Fibroblast of lung (primary cell): ENCODE data around the gene ZNF771. TPM values are rescaled to one million over a fixed set of nuclear protein-coding genes. Genes with fewer than 3 reads are reported as not detected.

Source experiments
- DNase-seq, 2 donors: peaks; one replicate each; pipeline versions ENCODE4 v3.0.0 to v3.0.0-alpha.2; 2010; ENCODE audit warnings: low read depth in 2 of 2
- H2AFZ ChIP-seq: 2 replicates; pipeline ENCODE4 v1.5.1; 2012; ENCODE audit warnings: low read length, control low read depth, inconsistent platforms
- H3K27ac ChIP-seq: 2 replicates; pipeline ENCODE4 v1.5.1; 2011; ENCODE audit warnings: low read length, control low read depth; ENCODE audit not compliant: insufficient read depth
- H3K27me3 ChIP-seq: 2 replicates; pipeline ENCODE4 v1.5.1; 2011; ENCODE audit warnings: mild to moderate bottlenecking, low read length; ENCODE audit not compliant: control insufficient read depth, insufficient read depth
- H3K36me3 ChIP-seq: 2 replicates; pipeline ENCODE4 v1.5.1; 2011; ENCODE audit warnings: low read length; ENCODE audit not compliant: control insufficient read depth, insufficient read depth
- H3K4me1 ChIP-seq: 2 replicates; pipeline ENCODE4 v1.5.1; 2011; ENCODE audit warnings: low read length; ENCODE audit not compliant: control insufficient read depth, insufficient read depth; ENCODE audit errors: extremely low read depth
- H3K4me2 ChIP-seq: 2 replicates; pipeline ENCODE4 v1.5.1; 2011; ENCODE audit warnings: low read length, control low read depth; ENCODE audit not compliant: insufficient read depth; ENCODE audit errors: extremely low read depth
- H3K4me3 ChIP-seq, 4 experiments: fragments of 200-600 bp in 1 of 4; sonication (generic) in 1 of 4; replicated peaks in 1 of 4; 2 replicates each; pipeline ENCODE4 v1.5.1; 2011 to 2016; ENCODE audit warnings: low read length in 4 of 4, low read depth in 3 of 4, mild to moderate bottlenecking in 3 of 4, control low read depth in 2 of 4, inconsistent platforms in 1 of 4, mixed read lengths in 1 of 4; ENCODE audit not compliant: insufficient read depth in 1 of 4; ENCODE audit errors: control extremely low read depth in 1 of 4
- H3K79me2 ChIP-seq: 2 replicates; pipeline ENCODE4 v1.5.1; 2012; ENCODE audit warnings: mild to moderate bottlenecking, low read length, inconsistent platforms; ENCODE audit not compliant: control insufficient read depth, insufficient read depth
- H3K9ac ChIP-seq: 2 replicates; pipeline ENCODE4 v1.5.1; 2011; ENCODE audit warnings: mild to moderate bottlenecking, low read length, control low read depth; ENCODE audit not compliant: insufficient read depth
- H3K9me3 ChIP-seq: 2 replicates; pipeline ENCODE4 v1.5.1; 2012; ENCODE audit warnings: low read depth, low read length; ENCODE audit not compliant: control insufficient read depth, insufficient read depth
- H4K20me1 ChIP-seq: 2 replicates; pipeline ENCODE4 v1.5.1; 2011; ENCODE audit warnings: low read length; ENCODE audit not compliant: control insufficient read depth, insufficient read depth; ENCODE audit errors: extremely low read depth
- CTCF ChIP-seq, 2 donors: IDR thresholded peaks in 1 of 2; conservative IDR thresholded peaks in 1 of 2; 1 replicate in 1 of 2; 2 replicates in 1 of 2; pipeline ENCODE4 v1.5.1; 2011 to 2012; ENCODE audit warnings: low read length in 2 of 2, control low read depth in 1 of 2, inconsistent platforms in 1 of 2, low read depth in 1 of 2, mild to moderate bottlenecking in 1 of 2
- EZH2 ChIP-seq: IDR thresholded peaks from 2 replicates; pipeline ENCODE4 v1.5.1; 2012; ENCODE audit warnings: low read length, control low read depth, mild to moderate bottlenecking; ENCODE audit errors: missing control alignments
- polyA plus RNA-seq, 2 donors: library from polyadenylated mRNA; depleted of rRNA in 1 of 2; stranded (reverse) in 1 of 2; unstranded in 1 of 2; fragments of >200 nt; gene quantifications; 2 replicates each; pipeline ENCODE4 v1.2.1, GENCODE V29; 2011 to 2012; ENCODE audit warnings: missing spikeins in 1 of 2
- total RNA-seq: library from RNA; depleted of rRNA; stranded (reverse); fragments of >200 nt; gene quantifications from 2 replicates; pipeline ENCODE4 v1.2.1, GENCODE V29; 2014

ZNF771 gene
- total and polyA plus RNA-seq, 2 donors (not counting 1 experiment from before 2014, with no cell fraction given), result 3.1 to 8.4 TPM

GRCh38 chr16:30429418-30429677, 21.9 kb downstream of the ZNF771 start:
- H3K27me3 ChIP-seq, result peaks cover under 1% of the 10 kb centered on the region
- DNase-seq, result no peak
- TF ChIP-seq EZH2 (no peak), CTCF (conservative IDR thresholded peaks at IDR 0.05 in 1 of 2, IDR thresholded peaks at IDR 0.05 in 1 of 2; ENCODE audit: low read depth in 1 of 2, low read length in 2 of 2) (no peak)
- H3K4me2 ChIP-seq, result peak overlapping the region; percentile 99
- H3K4me1 ChIP-seq, result peaks cover 2% of the 10 kb centered on the region
- no peaks in the 10 kb centered on the region for H3K9me3 ChIP-seq
- peak overlapping the region; percentile 94 for H2AFZ ChIP-seq
- H4K20me1 ChIP-seq, result no peaks in the 10 kb centered on the region
- H3K79me2 ChIP-seq, result peaks cover 6% of the 10 kb centered on the region
- no peak overlapping the region for H3K27ac ChIP-seq
- H3K36me3 ChIP-seq, result peaks cover 5% of the 10 kb centered on the region
- peak overlapping the region; percentile 81 to 92 (median 88) for H3K4me3 ChIP-seq
- H3K9ac ChIP-seq, result peak overlapping the region; percentile 46

GRCh38 chr16:30429678-30430427, 22.4 kb downstream of the ZNF771 start, which contains the start of gene DCTPP1:
Gene DCTPP1, minus strand, starts transcription at chr16:30430030. Its CDS starts 50 bp downstream, at chr16:30429980.
- Histone ChIP-seq H2AFZ (peak within 1 kb of the TSS; percentile 94), H3K4me3 (peak within 1 kb of the TSS; percentile 81 to 92 (median 88)), H3K4me2 (peak within 1 kb of the TSS; percentile 99), H3K9me3 (no peaks in the 10 kb centered on the region), H3K27ac (peak within 1 kb of the TSS; percentile 71), H3K9ac (peak within 1 kb of the TSS; percentile 46), H3K36me3 (peaks cover 4% of the 10 kb centered on the region), H3K79me2 (peaks cover 6% of the 10 kb centered on the region), H3K27me3 (peaks cover 5% of the 10 kb centered on the region), H3K4me1 (peaks cover 2% of the 10 kb centered on the region), H4K20me1 (no peaks in the 10 kb centered on the region)
- TF ChIP-seq CTCF (conservative IDR thresholded peaks at IDR 0.05 in 1 of 2, IDR thresholded peaks at IDR 0.05 in 1 of 2; ENCODE audit: low read depth in 1 of 2, low read length in 2 of 2), result peak; percentile 48 to 60
- no peak for TF ChIP-seq EZH2
- DNase-seq, result peak; percentile 97 to 98

- peak overlapping the region; percentile 75 for H3K4me2 ChIP-seq
- peaks cover 2% of the 10 kb centered on the region for H3K4me1 ChIP-seq
- peaks cover 4% of the 10 kb centered on the region for H3K36me3 ChIP-seq
- H4K20me1 ChIP-seq, result no peaks in the 10 kb centered on the region
- H3K4me3 ChIP-seq, result peak overlapping the region; percentile 81 to 92 (median 88)
- no peak for TF ChIP-seq EZH2
- no peak for TF ChIP-seq CTCF (conservative IDR thresholded peaks at IDR 0.05 in 1 of 2, IDR thresholded peaks at IDR 0.05 in 1 of 2; ENCODE audit: low read depth in 1 of 2, low read length in 2 of 2)
- peaks cover 6% of the 10 kb centered on the region for H3K27me3 ChIP-seq
- H3K9ac ChIP-seq, result no peak overlapping the region
- peak overlapping the region; percentile 92 for H2AFZ ChIP-seq
- H3K79me2 ChIP-seq, result peaks cover 6% of the 10 kb centered on the region
- DNase-seq, result no peak
- peak overlapping the region; percentile 5 for H3K27ac ChIP-seq
- H3K9me3 ChIP-seq, result no peaks in the 10 kb centered on the region
These were observed 23.1 kb downstream of the ZNF771 start for GRCh38 chr16:30430428-30430970.
